HCT116 (cell line): Measurements from ENCODE around the gene SCRN2. TPM values are rescaled to one million over a fixed set of nuclear protein-coding genes. Genes with fewer than 3 reads are reported as not detected.

ENCODE experiments used
- ATAC-seq: fragments of 200-7000 bp; cut with Tn5 transposase; 2 replicates; pipeline ENCODE4 v1.9.1; 2020; ENCODE audit warnings: mild to moderate bottlenecking, moderate library complexity
- BruUV-seq: library from RNA; stranded (reverse); fragments of 400-500 nt; replicated peaks from 2 replicates; lab custom pipeline; 2021; lab: Mats Ljungman, UMichigan
- CTCF ChIA-PET: fragments of 300-600 bp; sonication (Branson Sonifier 250); formaldehyde crosslinking; loops from one replicate; lab custom pipeline; 2021; ENCODE audit warnings: antibody characterized with exemption; lab: Charles Lee
- POLR2A ChIA-PET: fragments of 300-600, 350-600 bp; sonication (Branson Sonifier 250); formaldehyde crosslinking; loops from one replicate; lab custom pipeline; 2021; ENCODE audit warnings: antibody characterized with exemption; lab: Charles Lee
- RAD21 ChIA-PET, 2 experiments: fragments of 300-600 bp; sonication (Branson Sonifier 250); formaldehyde crosslinking; loops; one replicate each; lab custom pipeline; 2023; ENCODE audit warnings: low total read pairs in 2 of 2; ENCODE audit not compliant: uncharacterized antibody in 2 of 2, unreplicated experiment in 2 of 2, low non-redundant PET in 1 of 2; lab: Charles Lee
- DNase-seq: peaks from one replicate; pipeline ENCODE4 v3.0.0-alpha.2; 2010; ENCODE audit warnings: low read depth, low spot score
- H2AFZ ChIP-seq: fragments of 200-600 bp; shearing (Covaris generic), sonication (generic); 2 replicates; pipeline ENCODE4 v1.6.1; 2017; ENCODE audit warnings: low read depth, mixed run types, mixed read lengths, antibody characterized with exemption, low read length; ENCODE audit not compliant: poor library complexity, severe bottlenecking
- H3K27ac ChIP-seq: 2 replicates; pipeline ENCODE4 v1.5.1; 2012; ENCODE audit warnings: low read depth, low read length
- H3K27me3 ChIP-seq: fragments of 200-600 bp; sonication (generic); 2 replicates; pipeline ENCODE4 v1.6.1; 2016; ENCODE audit warnings: mixed run types, low read length, mixed read lengths; ENCODE audit not compliant: insufficient read depth
- H3K36me3 ChIP-seq, 2 experiments: fragments of 200-500 bp in 1 of 2; fragments of 200-600 bp in 1 of 2; sonication (Bioruptor generic) in 1 of 2; sonication (generic) in 1 of 2; 2 replicates each; pipeline versions ENCODE4 v1.5.1 to v1.6.1; 2014 to 2016; ENCODE audit warnings: low read length in 2 of 2, inconsistent platforms in 1 of 2, mixed read lengths in 1 of 2, mixed run types in 1 of 2; ENCODE audit not compliant: insufficient read depth in 2 of 2, control insufficient read depth in 1 of 2
- H3K4me1 ChIP-seq, 2 experiments: fragments of 200-600 bp in 1 of 2; sonication (generic) in 1 of 2; 2 replicates each; pipeline versions ENCODE4 v1.5.1 to v1.6.1; 2012 to 2017; ENCODE audit warnings: low read length in 2 of 2, inconsistent platforms in 1 of 2, mild to moderate bottlenecking in 1 of 2, mixed read lengths in 1 of 2, mixed run types in 1 of 2, moderate library complexity in 1 of 2; ENCODE audit not compliant: insufficient read depth in 2 of 2, control insufficient read depth in 1 of 2
- H3K4me2 ChIP-seq: fragments of 200-600 bp; sonication (generic); 2 replicates; pipeline ENCODE4 v1.6.1; 2017; ENCODE audit warnings: mixed run types, low read length, mixed read lengths
- H3K4me3 ChIP-seq, 2 experiments: fragments of 200-600 bp in 1 of 2; sonication (generic) in 1 of 2; replicated peaks in 1 of 2; 2 replicates each; pipeline ENCODE4 v1.5.1; 2011 to 2016; ENCODE audit warnings: low read length in 2 of 2, control low read depth in 1 of 2, low read depth in 1 of 2, mild to moderate bottlenecking in 1 of 2, mixed read lengths in 1 of 2, mixed run types in 1 of 2
- H3K79me2 ChIP-seq: fragments of 200-600 bp; sonication (generic); 2 replicates; pipeline ENCODE4 v1.6.1; 2017; ENCODE audit warnings: mild to moderate bottlenecking, mixed run types, low read length, moderate library complexity, mixed read lengths; ENCODE audit not compliant: insufficient read depth
- H3K9ac ChIP-seq: fragments of 200-600 bp; sonication (generic); 2 replicates; pipeline ENCODE4 v1.6.1; 2016; ENCODE audit warnings: low read length, mixed read lengths
- H3K9me2 ChIP-seq: fragments of 200-600 bp; sonication (generic), shearing (Covaris generic); 2 replicates; pipeline ENCODE4 v1.6.1; 2017; ENCODE audit warnings: mixed run types, mild to moderate bottlenecking, moderate library complexity; ENCODE audit not compliant: insufficient read depth
- H3K9me3 ChIP-seq, 2 experiments: fragments of 200-500 bp in 1 of 2; fragments of 200-600 bp in 1 of 2; sonication (Bioruptor generic) in 1 of 2; sonication (generic) in 1 of 2; 2 replicates each; pipeline ENCODE4 v1.6.1; 2014 to 2017; ENCODE audit warnings: low read length in 2 of 2, mixed read lengths in 2 of 2, inconsistent platforms in 1 of 2, low read depth in 1 of 2, mild to moderate bottlenecking in 1 of 2, mixed run types in 1 of 2, moderate library complexity in 1 of 2; ENCODE audit not compliant: control insufficient read depth in 1 of 2, insufficient read depth in 1 of 2
- H4K20me1 ChIP-seq: fragments of 200-600 bp; sonication (generic), shearing (Covaris generic); 2 replicates; pipeline ENCODE4 v1.6.1; 2017; ENCODE audit warnings: mixed run types, mild to moderate bottlenecking, moderate library complexity; ENCODE audit not compliant: insufficient read depth
- CEBPB ChIP-seq: IDR thresholded peaks from 2 replicates; pipeline ENCODE4 v1.6.1; 2012; ENCODE audit warnings: low read depth
- EGR1 ChIP-seq: IDR thresholded peaks from 2 replicates; pipeline ENCODE4 v1.6.1; 2012; ENCODE audit warnings: low read depth
- ELF1 ChIP-seq: IDR thresholded peaks from 2 replicates; pipeline ENCODE4 v1.6.1; 2012; ENCODE audit warnings: low read depth, borderline replicate concordance
- EZH2phosphoT487 ChIP-seq: fragments of 200-600 bp; IDR thresholded peaks from 2 replicates; pipeline ENCODE4 v1.6.1; 2018; ENCODE audit warnings: antibody characterized with exemption, borderline replicate concordance
- POLR2A ChIP-seq: IDR thresholded peaks from 2 replicates; pipeline ENCODE4 v1.7.0; 2011; ENCODE audit warnings: borderline replicate concordance; ENCODE audit not compliant: insufficient read depth, insufficient read length; ENCODE audit errors: extremely low read depth
- POLR2AphosphoS5 ChIP-seq: IDR thresholded peaks from 2 replicates; pipeline ENCODE4 v1.6.1; 2011; ENCODE audit warnings: mild to moderate bottlenecking, low read depth, low read length, moderate library complexity
- SIN3A ChIP-seq: IDR thresholded peaks from 2 replicates; pipeline ENCODE4 v1.6.1; 2012; ENCODE audit warnings: low read depth
- YY1 ChIP-seq: IDR thresholded peaks from 2 replicates; pipeline ENCODE4 v1.6.1; 2011; ENCODE audit warnings: low read length, low read depth, moderate library complexity, mild to moderate bottlenecking; ENCODE audit not compliant: insufficient replicate concordance; ENCODE audit errors: extremely low read depth
- intact Hi-C: fragments of 100-400 bp; cut with micrococcal nuclease; formaldehyde crosslinking; loops from 2 replicates; pipeline ENCODE4 v1.10.0; 2022
- total RNA-seq: library from RNA; stranded (reverse); gene quantifications from one replicate; pipeline ENCODE4 v1.2.1, GENCODE V29; 2021; ENCODE audit not compliant: unreplicated experiment
- TF ChIP-seq, protein P1 (sequence below), 3 experiments: fragments of 200-600 bp in 1 of 3; sonication (generic) in 1 of 3; IDR thresholded peaks in 2 of 3; conservative IDR thresholded peaks in 1 of 3; 2 replicates each; pipeline ENCODE4 v1.5.1; 2012 to 2017; ENCODE audit warnings: low read depth in 2 of 3, low read length in 2 of 3, antibody characterized with exemption in 1 of 3, borderline replicate concordance in 1 of 3, control low read depth in 1 of 3, mild to moderate bottlenecking in 1 of 3, mixed read lengths in 1 of 3, mixed run types in 1 of 3, moderate library complexity in 1 of 3; ENCODE audit not compliant: insufficient read depth in 1 of 3
- TF ChIP-seq, protein P2 (sequence below): IDR thresholded peaks from 2 replicates; pipeline ENCODE4 v1.6.1; 2011; ENCODE audit warnings: mild to moderate bottlenecking, low read length, moderate library complexity; ENCODE audit not compliant: insufficient replicate concordance; ENCODE audit errors: extremely low read depth
- TF ChIP-seq, protein P3 (sequence below): IDR thresholded peaks from 2 replicates; pipeline ENCODE4 v1.6.1; 2012
- TF ChIP-seq, protein P4 (sequence below): IDR thresholded peaks from 2 replicates; pipeline ENCODE4 v1.6.1; 2012; ENCODE audit warnings: low read depth

The SCRN2 gene
- total RNA-seq, 1 experiment from 2014 or later = 53.2 TPM

DNA sequence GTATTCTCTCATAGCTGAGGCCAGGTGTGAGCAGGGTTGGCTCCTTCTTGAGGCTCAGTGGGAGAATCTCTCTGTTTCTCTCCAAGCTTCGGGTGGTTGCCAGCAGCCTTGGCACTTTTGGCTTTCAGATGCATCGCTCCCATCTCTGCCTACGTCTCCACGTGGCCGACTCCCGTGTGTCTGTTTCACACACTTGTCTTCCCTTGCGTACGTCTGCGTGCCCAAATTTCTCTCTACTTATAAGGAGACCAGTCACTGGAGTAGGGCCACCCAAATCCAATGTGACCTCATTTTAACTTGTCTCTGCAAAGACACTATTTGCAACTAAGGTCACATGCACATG lies 34.2 kb downstream of the SCRN2 start:
- Histone ChIP-seq H3K79me2 (no peaks in the 10 kb centered on the region), H3K27ac (no peak overlapping the region), H3K4me2 (no peak overlapping the region), H3K9me3 (no peaks in the 10 kb centered on the region), H3K27me3 (peaks cover 11% of the 10 kb centered on the region; the same call in 1 of the 2 replicates), H3K4me1 (peaks cover 25 to 27% of the 10 kb centered on the region in 2 experiments), H3K4me3 (no peak overlapping the region), H3K9ac (no peak overlapping the region), H2AFZ (no peak overlapping the region), H3K9me2 (no peaks in the 10 kb centered on the region), H4K20me1 (no peaks in the 10 kb centered on the region), H3K36me3 (peaks cover 11% of the 10 kb centered on the region in 2 experiments; a peak in 2 of 4 replicates)
- TF ChIP-seq, protein P1, sequence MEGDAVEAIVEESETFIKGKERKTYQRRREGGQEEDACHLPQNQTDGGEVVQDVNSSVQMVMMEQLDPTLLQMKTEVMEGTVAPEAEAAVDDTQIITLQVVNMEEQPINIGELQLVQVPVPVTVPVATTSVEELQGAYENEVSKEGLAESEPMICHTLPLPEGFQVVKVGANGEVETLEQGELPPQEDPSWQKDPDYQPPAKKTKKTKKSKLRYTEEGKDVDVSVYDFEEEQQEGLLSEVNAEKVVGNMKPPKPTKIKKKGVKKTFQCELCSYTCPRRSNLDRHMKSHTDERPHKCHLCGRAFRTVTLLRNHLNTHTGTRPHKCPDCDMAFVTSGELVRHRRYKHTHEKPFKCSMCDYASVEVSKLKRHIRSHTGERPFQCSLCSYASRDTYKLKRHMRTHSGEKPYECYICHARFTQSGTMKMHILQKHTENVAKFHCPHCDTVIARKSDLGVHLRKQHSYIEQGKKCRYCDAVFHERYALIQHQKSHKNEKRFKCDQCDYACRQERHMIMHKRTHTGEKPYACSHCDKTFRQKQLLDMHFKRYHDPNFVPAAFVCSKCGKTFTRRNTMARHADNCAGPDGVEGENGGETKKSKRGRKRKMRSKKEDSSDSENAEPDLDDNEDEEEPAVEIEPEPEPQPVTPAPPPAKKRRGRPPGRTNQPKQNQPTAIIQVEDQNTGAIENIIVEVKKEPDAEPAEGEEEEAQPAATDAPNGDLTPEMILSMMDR (IDR thresholded peaks at IDR 0.05 in 2 of 3, conservative IDR thresholded peaks at IDR 0.05 in 1 of 3; ENCODE audit: borderline replicate concordance in 1 of 3, insufficient read depth in 1 of 3, low read depth in 2 of 3, low read length in 2 of 3) = no peak
- TF ChIP-seq EZH2phosphoT487 = no peak
- TF ChIP-seq, protein P2, sequence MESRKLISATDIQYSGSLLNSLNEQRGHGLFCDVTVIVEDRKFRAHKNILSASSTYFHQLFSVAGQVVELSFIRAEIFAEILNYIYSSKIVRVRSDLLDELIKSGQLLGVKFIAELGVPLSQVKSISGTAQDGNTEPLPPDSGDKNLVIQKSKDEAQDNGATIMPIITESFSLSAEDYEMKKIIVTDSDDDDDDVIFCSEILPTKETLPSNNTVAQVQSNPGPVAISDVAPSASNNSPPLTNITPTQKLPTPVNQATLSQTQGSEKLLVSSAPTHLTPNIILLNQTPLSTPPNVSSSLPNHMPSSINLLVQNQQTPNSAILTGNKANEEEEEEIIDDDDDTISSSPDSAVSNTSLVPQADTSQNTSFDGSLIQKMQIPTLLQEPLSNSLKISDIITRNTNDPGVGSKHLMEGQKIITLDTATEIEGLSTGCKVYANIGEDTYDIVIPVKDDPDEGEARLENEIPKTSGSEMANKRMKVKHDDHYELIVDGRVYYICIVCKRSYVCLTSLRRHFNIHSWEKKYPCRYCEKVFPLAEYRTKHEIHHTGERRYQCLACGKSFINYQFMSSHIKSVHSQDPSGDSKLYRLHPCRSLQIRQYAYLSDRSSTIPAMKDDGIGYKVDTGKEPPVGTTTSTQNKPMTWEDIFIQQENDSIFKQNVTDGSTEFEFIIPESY = no peak
- no peak for TF ChIP-seq EGR1
- no peak for TF ChIP-seq POLR2AphosphoS5
- TF ChIP-seq POLR2A = no peak
- TF ChIP-seq, protein P3, sequence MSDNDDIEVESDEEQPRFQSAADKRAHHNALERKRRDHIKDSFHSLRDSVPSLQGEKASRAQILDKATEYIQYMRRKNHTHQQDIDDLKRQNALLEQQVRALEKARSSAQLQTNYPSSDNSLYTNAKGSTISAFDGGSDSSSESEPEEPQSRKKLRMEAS = no peak
- TF ChIP-seq ELF1 = no peak
- no peak for TF ChIP-seq CEBPB
- no peak for TF ChIP-seq SIN3A
- TF ChIP-seq, protein P4, sequence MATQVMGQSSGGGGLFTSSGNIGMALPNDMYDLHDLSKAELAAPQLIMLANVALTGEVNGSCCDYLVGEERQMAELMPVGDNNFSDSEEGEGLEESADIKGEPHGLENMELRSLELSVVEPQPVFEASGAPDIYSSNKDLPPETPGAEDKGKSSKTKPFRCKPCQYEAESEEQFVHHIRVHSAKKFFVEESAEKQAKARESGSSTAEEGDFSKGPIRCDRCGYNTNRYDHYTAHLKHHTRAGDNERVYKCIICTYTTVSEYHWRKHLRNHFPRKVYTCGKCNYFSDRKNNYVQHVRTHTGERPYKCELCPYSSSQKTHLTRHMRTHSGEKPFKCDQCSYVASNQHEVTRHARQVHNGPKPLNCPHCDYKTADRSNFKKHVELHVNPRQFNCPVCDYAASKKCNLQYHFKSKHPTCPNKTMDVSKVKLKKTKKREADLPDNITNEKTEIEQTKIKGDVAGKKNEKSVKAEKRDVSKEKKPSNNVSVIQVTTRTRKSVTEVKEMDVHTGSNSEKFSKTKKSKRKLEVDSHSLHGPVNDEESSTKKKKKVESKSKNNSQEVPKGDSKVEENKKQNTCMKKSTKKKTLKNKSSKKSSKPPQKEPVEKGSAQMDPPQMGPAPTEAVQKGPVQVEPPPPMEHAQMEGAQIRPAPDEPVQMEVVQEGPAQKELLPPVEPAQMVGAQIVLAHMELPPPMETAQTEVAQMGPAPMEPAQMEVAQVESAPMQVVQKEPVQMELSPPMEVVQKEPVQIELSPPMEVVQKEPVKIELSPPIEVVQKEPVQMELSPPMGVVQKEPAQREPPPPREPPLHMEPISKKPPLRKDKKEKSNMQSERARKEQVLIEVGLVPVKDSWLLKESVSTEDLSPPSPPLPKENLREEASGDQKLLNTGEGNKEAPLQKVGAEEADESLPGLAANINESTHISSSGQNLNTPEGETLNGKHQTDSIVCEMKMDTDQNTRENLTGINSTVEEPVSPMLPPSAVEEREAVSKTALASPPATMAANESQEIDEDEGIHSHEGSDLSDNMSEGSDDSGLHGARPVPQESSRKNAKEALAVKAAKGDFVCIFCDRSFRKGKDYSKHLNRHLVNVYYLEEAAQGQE = no peak
- TF ChIP-seq YY1 = no peak
- no TSS peak for BruUV-seq
- ATAC-seq (no peak), DNase-seq (no peak)
- ChIA-PET RAD21 (no interaction called here), POLR2A (no interaction called here), CTCF (no interaction called here)
- intact Hi-C loops = no loop called here
